Measurements from ENCODE around the gene ZNF778. TPM values are rescaled to one million over a fixed set of nuclear protein-coding genes. Genes with fewer than 3 reads are reported as not detected.
A peak's percentile ranks its signal among the peaks of the same experiment; 100 is the strongest.

ZNF778 gene
- total and polyA plus RNA-seq, 2 of the 13 experiments (the other 11 are each of a cell fraction or from before 2014, with no cell fraction given), result 3.8 to 7.2 TPM

GRCh38 chr16:89216315-89217137, 977 bp upstream of the ZNF778 start (continued):
- TF ChIP-seq USF2 (IDR thresholded peaks at IDR 0.05; ENCODE audit: low read depth, low read length) (peak; percentile 82), USF2 (CRISPR knock-in tag; IDR thresholded peaks at IDR 0.05; ENCODE audit: borderline replicate concordance) (peak; percentile 89; the same call in 1 of the 2 replicates), ZHX2 (IDR thresholded peaks at IDR 0.05; ENCODE audit: low read depth) (no peak), ZHX2 (CRISPR knock-in tag; IDR thresholded peaks at IDR 0.05; ENCODE audit: borderline replicate concordance) (no peak), PLRG1 (conservative IDR thresholded peaks at IDR 0.05) (no peak), GABPA (IDR thresholded peaks at IDR 0.05; ENCODE audit: low read depth, low read length) (no peak), GABPA (CRISPR knock-in tag; IDR thresholded peaks at IDR 0.05; ENCODE audit: low read depth) (peak; percentile 57), HDAC1 (CRISPR knock-in tag; IDR thresholded peaks at IDR 0.05) (peak; percentile 75), ZMYM4 (CRISPR knock-in tag; IDR thresholded peaks at IDR 0.05) (peak; percentile 41; the same call in 1 of the 2 replicates), ZNF556 (CRISPR knock-in tag; IDR thresholded peaks at IDR 0.05; ENCODE audit: borderline replicate concordance) (0 out of 2 replicates have a peak, but pooled peaks have one; percentile 62), GLI4 (CRISPR knock-in tag; IDR thresholded peaks at IDR 0.05; ENCODE audit: borderline replicate concordance) (no peak), ZNF543 (CRISPR knock-in tag; IDR thresholded peaks at IDR 0.05) (peak; percentile 11; the same call in 1 of the 2 replicates), ZEB1 (IDR thresholded peaks at IDR 0.05; ENCODE audit: insufficient replicate concordance, low read depth) (no peak), GFI1 (CRISPR knock-in tag; IDR thresholded peaks at IDR 0.05; ENCODE audit: borderline replicate concordance) (0 out of 2 replicates have a peak, but pooled peaks have one; percentile 1), MLX (CRISPR knock-in tag; IDR thresholded peaks at IDR 0.05) (peak; percentile 97), ZFP91 (CRISPR knock-in tag; IDR thresholded peaks at IDR 0.05; ENCODE audit: borderline replicate concordance) (no peak), NRL (CRISPR knock-in tag; IDR thresholded peaks at IDR 0.05; ENCODE audit: borderline replicate concordance) (no peak), IKZF1 (IDR thresholded peaks at IDR 0.05) (no peak), YEATS4 (CRISPR knock-in tag; IDR thresholded peaks at IDR 0.05; ENCODE audit: borderline replicate concordance) (no peak), SPEN (CRISPR knock-in tag; IDR thresholded peaks at IDR 0.05; ENCODE audit: low read depth) (peak; percentile 36; the same call in 1 of the 2 replicates)

Measured in HepG2 (cell line).